ENCODE results near the gene MAL. TPM values are rescaled to one million over a fixed set of nuclear protein-coding genes. Genes with fewer than 3 reads are reported as not detected.
A peak's percentile ranks its signal among the peaks of the same experiment; 100 is the strongest.

Gene MAL
- total RNA-seq, 4 donors from 2014 or later: 60.0 to 200 (median 121) TPM

DNA sequence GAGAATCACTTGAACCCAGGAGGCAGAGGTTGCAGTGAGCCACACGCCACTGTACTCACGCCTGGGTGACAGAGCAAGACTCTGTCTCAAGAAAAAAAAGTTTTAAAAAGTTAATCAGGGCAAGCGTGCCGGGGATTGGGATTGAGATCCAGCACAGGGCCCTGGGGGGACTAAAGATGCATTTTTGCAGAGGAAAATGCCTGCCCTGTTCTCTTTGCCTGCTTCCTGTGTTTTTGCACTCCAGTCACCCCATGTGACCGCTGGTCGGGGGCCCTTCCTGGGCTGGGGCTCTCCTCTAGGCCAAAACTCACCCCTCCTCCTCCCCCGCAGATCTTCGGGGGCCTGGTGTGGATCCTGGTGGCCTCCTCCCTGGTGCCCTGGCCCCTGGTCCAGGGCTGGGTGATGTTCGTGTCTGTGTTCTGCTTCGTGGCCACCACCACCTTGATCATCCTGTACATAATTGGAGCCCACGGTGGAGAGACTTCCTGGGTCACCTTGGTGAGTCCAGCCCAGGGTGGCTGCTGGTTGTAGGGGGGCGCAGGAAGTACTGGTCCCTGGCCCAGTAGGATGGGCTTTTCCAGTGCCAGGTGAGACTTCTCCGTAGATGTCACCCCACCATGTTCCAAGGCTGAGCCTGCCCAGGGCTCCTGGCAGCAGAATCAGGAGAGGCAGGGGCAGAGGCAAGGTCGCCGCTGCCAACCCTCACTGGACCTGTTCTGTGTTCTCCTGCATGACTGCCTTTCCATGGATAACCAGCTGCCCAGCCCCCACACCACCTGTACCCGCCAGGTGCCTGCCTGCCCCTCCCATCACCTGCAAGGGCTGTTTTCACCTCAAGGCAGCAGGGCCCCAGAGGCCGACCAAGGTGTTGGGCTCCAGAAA, 22.4 kb downstream of the MAL start:
- DNase-seq (ENCODE audit: low spot score in 2 of 2): no peak
- H3K27me3 ChIP-seq: no peaks in the 10 kb centered on the region
- H3K4me1 ChIP-seq: peaks cover 0 to 60% (median 15%) of the 10 kb centered on the region in 4 donors
- TF ChIP-seq POLR2A (IDR thresholded peaks at IDR 0.05): no peak
- TF ChIP-seq, protein P1, sequence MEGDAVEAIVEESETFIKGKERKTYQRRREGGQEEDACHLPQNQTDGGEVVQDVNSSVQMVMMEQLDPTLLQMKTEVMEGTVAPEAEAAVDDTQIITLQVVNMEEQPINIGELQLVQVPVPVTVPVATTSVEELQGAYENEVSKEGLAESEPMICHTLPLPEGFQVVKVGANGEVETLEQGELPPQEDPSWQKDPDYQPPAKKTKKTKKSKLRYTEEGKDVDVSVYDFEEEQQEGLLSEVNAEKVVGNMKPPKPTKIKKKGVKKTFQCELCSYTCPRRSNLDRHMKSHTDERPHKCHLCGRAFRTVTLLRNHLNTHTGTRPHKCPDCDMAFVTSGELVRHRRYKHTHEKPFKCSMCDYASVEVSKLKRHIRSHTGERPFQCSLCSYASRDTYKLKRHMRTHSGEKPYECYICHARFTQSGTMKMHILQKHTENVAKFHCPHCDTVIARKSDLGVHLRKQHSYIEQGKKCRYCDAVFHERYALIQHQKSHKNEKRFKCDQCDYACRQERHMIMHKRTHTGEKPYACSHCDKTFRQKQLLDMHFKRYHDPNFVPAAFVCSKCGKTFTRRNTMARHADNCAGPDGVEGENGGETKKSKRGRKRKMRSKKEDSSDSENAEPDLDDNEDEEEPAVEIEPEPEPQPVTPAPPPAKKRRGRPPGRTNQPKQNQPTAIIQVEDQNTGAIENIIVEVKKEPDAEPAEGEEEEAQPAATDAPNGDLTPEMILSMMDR (IDR thresholded peaks at IDR 0.05): no peak
- no peak for TF ChIP-seq EP300 (IDR thresholded peaks at IDR 0.05)
- WGBS, 2 donors: 45 to 58% methylated on average over 12 to 13 of the region's 17 CpGs
- peaks cover 0 to 28% (median 0%) of the 10 kb centered on the region in 3 donors for H3K36me3 ChIP-seq
- H3K9me3 ChIP-seq: no peaks in the 10 kb centered on the region
- peak overlapping the region; percentile 37 to 81 (median 58) for H3K27ac ChIP-seq
- H3K4me3 ChIP-seq: no peak overlapping the region

DNA sequence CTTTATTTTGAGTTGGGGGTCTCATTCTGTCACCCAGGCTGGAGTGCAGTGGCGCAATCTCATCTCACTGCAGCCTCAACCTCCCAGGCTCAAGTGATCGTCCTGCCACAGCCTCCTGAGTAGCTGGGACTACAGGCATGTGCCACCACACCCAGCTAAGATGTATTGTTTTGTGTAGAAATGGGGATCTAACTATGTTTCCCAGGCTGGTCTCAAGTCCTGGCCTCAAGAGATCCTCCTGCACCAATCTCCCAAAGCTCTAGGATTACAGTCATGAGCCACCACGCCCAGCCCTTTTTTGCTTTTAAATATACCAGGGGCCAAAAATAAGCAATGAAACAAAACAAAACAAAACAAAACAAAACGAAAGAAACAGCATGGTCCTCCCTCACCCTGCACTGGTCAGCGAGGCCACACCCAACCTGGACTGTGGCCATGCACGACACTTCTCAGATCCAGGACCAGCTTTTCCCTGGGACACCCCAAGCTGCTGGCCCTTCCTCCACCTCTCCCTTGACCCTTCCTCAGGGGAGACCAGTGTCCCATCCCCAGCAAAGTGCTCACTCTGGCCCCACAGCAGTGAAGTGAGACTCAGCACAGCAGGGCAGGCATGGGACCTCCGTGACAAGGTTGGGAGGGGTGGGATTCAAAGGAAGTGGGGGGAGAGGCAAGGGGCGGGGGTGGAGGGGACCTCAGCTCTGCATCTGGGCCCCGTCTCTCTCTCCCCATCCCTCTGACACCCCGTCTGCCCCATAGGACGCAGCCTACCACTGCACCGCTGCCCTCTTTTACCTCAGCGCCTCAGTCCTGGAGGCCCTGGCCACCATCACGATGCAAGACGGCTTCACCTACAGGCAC, 23.5 kb downstream of the MAL start:
- TF ChIP-seq EP300 (IDR thresholded peaks at IDR 0.05) (no peak), POLR2A (IDR thresholded peaks at IDR 0.05) (no peak)
- TF ChIP-seq, protein P1 (IDR thresholded peaks at IDR 0.05): no peak
- WGBS, 2 donors: 73 to 76% methylated on average over 15 of the region's 15 CpGs
- no peak for DNase-seq (ENCODE audit: low spot score in 2 of 2)
- H3K27ac ChIP-seq: peak overlapping the region in 3 of 4 donors; percentile 26 to 81 (median 72)
- no peak overlapping the region for H3K4me3 ChIP-seq
- no peaks in the 10 kb centered on the region for H3K9me3 ChIP-seq
- H3K36me3 ChIP-seq: peaks cover 0 to 35% (median 0%) of the 10 kb centered on the region in 3 donors
- H3K4me1 ChIP-seq: peaks cover 0 to 48% (median 4%) of the 10 kb centered on the region in 4 donors
- no peaks in the 10 kb centered on the region for H3K27me3 ChIP-seq

GRCh38 chr2:95049683-95049955, 24.1 kb downstream of the MAL start:
- H3K27ac ChIP-seq: peak overlapping the region in 2 of 4 donors; percentile 36 to 81
- H3K4me1 ChIP-seq: peaks cover 0 to 47% (median 4%) of the 10 kb centered on the region in 4 donors
- H3K4me3 ChIP-seq: no peak overlapping the region
- no peaks in the 10 kb centered on the region for H3K9me3 ChIP-seq
- 87 to 89% methylated on average over 10 of the region's 10 CpGs for WGBS, 2 donors
- H3K36me3 ChIP-seq: peaks cover 0 to 35% (median 0%) of the 10 kb centered on the region in 3 donors
- no peaks in the 10 kb centered on the region for H3K27me3 ChIP-seq
- DNase-seq (ENCODE audit: low spot score in 2 of 2): no peak
- TF ChIP-seq, protein P1 (IDR thresholded peaks at IDR 0.05): no peak
- no peak for TF ChIP-seq EP300 (IDR thresholded peaks at IDR 0.05)

GRCh38 chr2:95049961-95050360, 24.5 kb downstream of the MAL start:
- Histone ChIP-seq H3K4me1 (peaks cover 0 to 47% (median 4%) of the 10 kb centered on the region in 4 donors), H3K27me3 (no peaks in the 10 kb centered on the region), H3K36me3 (peaks cover 0 to 35% (median 0%) of the 10 kb centered on the region in 3 donors), H3K27ac (peak overlapping the region in 2 of 4 donors; percentile 68 to 81), H3K4me3 (no peak overlapping the region), H3K9me3 (no peaks in the 10 kb centered on the region)
- no peak for DNase-seq (ENCODE audit: low spot score in 2 of 2)
- 77 to 81% methylated on average over 6 of the region's 6 CpGs for WGBS, 2 donors
- no peak for TF ChIP-seq POLR2A (IDR thresholded peaks at IDR 0.05)
- TF ChIP-seq EP300 (IDR thresholded peaks at IDR 0.05): no peak
- TF ChIP-seq, protein P1 (IDR thresholded peaks at IDR 0.05): no peak

Data from tibial nerve (tissue), 4 donors.